HuH-7 (cell line): ENCODE results near the gene CDHR1.
A peak's percentile ranks its signal among the peaks of the same experiment; 100 is the strongest.
"Not testable (repeated sequence)": the region's sequence is repeated elsewhere in the genome, so short reads cannot be mapped to it uniquely, and the experiment has no call there.

Experiments used
- DNase-seq: peaks from one replicate; pipeline ENCODE4 v3.0.0; 2011; ENCODE audit warnings: low spot score

The CDHR1 gene

DNA sequence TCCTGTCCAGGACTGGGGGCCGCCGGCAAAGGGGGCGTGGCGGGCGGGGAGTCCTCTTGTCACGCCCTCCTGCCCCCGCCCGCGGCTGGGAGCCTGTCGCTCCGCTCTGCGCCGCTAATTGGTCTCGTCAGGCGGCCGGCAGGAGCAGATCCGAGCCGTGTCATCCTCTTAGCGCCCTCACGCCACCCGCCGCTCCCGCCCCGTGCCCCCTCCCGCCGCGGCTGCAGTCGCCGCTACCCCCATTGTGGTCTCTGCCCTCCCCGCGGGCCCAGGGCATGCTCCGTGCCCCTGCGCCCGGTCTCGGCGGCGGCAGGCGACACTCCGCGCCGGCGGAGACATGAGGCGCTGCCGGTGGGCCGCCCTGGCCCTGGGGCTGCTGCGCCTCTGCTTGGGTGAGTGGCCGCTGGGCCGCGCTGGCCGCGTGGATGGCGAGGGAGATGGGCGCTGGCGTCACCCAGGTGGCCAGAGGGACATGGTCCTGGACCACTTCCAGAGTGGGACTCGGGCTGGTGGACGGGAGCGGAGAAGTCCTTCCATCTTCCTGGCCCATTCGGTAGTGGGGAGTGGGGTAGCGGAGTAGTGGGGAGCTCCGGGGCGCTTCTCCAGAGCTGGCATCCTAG is at the start of gene CDHR1:
Gene CDHR1 (plus strand): TSS at position 114 of the 620 bp plus-strand sequence. CDS start 224 bp downstream, at position 338.
- no peak for DNase-seq

- no peak for DNase-seq
Observed at GRCh38 chr10:84147347-84147746, 47.0 kb upstream of the CDHR1 start.

GRCh38 chr10:84148006-84148597 is 46.2 kb upstream of the CDHR1 start:
- DNase-seq, result peak; percentile 20

- no peak for DNase-seq
Observed at GRCh38 chr10:84149854-84150253, 44.5 kb upstream of the CDHR1 start.

DNA sequence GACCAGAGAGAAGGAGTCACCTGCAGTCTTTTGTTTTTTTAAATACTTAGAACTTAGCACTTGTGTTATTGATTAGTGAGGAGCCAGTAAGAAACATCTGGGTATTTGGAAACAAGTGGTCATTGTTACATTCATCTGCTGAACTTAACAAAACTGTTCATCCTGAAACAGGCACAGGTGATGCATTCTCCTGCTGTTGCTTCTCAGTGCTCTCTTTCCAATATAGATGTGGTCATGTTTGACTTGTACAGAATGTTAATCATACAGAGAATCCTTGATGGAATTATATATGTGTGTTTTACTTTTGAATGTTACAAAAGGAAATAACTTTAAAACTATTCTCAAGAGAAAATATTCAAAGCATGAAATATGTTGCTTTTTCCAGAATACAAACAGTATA is 41.6 kb upstream of the CDHR1 start:
- DNase-seq, result no peak

DNA sequence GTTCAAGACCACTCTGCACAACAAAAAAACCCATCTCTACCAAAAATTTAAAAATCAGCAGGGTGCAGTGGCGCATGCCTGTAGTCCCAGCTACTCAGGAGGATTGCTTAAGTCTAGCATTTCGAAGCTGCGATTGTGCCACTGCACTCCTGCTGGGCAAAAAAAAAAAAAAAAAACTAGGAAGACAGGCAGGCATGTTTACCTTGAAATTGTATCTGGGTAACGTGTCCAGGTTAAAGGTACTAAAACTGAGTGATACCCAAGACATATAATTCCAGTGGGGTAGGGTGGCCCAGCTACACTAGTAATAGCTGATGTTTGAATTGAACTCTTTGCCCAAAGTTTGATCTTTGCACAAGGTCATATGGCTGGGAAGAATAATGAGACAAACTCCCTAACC is 38.8 kb upstream of the CDHR1 start:
- DNase-seq, result no peak

GRCh38 chr10:84156009-84156408 is 38.3 kb upstream of the CDHR1 start:
- no peak for DNase-seq

GRCh38 chr10:84156768-84157167 is 37.6 kb upstream of the CDHR1 start:
- DNase-seq, result no peak

DNA sequence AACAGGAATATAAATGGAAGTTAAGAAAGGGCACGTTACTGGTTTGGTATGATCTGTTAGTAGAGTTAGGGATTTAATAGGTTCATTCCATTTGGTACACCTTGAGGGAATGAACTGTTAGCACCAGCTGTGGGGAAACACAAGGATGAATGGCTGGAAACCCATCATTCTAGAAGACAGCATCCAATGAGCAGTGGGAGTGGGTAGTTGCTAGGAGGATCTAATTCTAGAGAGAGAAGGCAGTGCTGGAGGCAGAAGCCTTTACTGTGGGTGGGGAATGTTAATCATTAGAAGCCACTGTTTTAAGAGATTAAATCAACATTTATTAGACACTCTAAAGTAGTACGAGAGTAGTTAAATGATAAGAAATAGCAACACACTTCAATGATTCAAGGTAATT is 36.3 kb upstream of the CDHR1 start:
- DNase-seq, result no peak

- DNase-seq, result no peak
Observed at GRCh38 chr10:84158550-84158949, 35.8 kb upstream of the CDHR1 start.

GRCh38 chr10:84159076-84159685 is 35.2 kb upstream of the CDHR1 start:
- DNase-seq, result no peak

- no peak for DNase-seq
Observed at GRCh38 chr10:84160663-84161362, 33.5 kb upstream of the CDHR1 start.

GRCh38 chr10:84163996-84164395 is 30.3 kb upstream of the CDHR1 start:
- DNase-seq, result no peak

GRCh38 chr10:84164442-84164841 is 29.9 kb upstream of the CDHR1 start:
- DNase-seq, result no peak

GRCh38 chr10:84166620-84167288 is 27.6 kb upstream of the CDHR1 start:
- DNase-seq, result no peak

DNA sequence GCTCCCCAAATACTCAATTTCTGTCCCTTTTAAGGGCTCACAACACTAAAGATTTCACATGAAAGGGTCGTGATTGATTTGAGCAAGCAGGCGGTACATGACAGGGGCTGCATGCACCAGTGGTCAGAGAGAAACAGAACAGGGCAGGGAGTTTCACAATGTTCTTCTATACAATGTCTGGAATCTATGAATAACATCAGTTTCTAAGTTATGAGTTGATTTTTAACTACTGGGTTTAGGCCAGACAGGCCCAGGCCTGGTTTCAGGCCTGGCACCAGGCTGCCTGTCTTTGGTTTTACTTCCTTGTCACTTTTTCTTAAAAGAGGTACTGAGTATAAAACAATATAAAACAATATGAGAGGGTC is 27.1 kb upstream of the CDHR1 start:
- not testable (repeated sequence) for DNase-seq

- DNase-seq, result not testable (repeated sequence)
Observed at GRCh38 chr10:84168382-84168781, 26.0 kb upstream of the CDHR1 start.

DNA sequence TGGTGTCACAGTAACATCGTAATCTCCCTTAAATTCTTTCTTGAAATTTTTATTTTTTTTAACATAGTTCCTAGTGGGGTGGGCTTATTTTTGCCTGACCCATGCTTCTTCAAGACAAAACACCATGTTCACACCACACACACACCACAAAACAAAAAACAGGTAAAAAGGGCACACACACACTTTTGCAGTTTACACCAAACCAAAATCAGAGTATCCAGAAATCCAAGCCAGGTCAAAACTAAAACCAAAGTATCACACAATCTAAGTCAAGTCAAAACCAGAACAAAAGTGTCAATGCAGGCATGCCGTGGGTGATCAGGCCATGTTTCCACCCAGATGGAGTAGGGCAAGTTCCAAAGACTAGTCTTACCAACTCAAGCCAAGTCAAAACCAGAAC is 23.1 kb upstream of the CDHR1 start:
- not testable (repeated sequence) for DNase-seq

DNA sequence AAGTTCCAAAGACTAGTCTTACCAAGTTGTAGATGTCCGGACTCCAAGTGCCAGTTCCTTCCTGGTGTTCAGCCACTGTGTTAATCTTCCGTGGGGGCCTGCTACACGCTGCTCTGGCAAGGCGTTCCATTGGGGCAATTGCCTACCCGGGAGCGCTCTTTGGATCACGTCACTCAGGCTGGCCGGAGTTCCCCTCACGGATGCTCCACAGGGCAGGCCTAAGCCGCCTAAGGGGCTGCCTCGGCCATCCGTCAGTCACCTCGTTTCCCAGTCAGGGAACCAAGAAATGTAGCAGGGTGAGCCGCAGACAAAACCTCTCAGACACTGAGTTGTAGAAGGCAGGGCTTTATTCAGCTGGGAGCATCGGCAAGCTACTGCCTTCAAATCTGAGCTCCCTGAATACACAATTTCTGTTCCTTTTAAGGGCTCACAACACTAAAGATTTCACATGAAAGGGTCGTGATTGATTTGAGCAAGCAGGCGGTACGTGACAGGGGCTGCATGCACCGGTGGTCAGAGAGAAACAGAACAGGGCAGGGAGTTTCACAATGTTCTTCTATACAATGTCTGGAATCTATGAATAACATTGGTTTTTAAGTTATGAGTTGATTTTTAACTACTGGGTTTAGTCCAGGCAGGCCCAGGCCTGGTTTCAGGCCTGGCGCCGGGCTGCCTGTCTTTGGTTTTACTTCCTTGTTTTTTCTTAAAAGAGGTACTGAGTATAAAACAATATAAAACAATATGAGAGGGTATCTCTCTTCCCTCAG is 22.5 kb upstream of the CDHR1 start:
- DNase-seq, result not testable (repeated sequence)

DNA sequence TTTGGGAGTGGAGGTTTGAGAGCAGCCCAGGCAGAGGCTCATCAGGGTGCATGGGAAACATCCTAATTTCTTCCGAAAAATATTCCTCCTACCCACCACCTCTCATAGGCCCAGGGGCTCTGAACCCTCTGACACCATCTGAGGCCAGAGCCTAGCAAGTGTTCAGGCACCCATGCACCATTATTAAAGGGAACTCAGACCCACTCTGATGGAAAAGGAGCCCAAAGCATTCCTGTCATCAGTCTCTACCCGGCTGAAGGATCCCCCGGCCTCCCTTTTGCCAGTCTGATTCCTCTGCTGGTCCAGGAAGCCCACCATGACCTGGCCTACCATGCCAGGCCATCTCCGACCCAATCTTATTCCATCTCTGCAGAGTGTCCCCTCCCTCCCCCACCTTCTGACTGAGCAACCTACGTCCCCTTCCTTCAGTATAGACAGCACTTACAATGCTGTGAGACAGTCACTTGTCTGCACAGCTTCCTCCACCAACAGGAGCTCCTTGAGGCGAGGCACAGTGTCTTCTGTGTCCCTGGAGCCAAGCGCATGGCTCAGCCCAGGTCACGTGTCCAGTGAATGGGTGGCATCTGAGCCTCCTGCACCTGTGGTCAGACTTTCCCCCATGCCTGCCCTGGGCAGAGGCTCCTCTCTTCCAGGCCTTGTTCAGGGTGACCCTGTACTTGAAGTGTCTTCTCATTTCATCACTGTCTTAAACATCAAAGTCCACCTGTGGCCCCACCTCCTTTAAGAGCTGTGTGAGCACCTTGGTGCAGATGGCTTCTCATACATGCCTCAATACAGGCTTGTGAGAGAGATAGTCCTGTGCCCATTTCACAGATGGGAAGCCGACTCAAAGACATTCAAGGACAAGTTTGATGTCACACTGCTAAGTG is 21.6 kb upstream of the CDHR1 start:
- DNase-seq, result no peak

DNA sequence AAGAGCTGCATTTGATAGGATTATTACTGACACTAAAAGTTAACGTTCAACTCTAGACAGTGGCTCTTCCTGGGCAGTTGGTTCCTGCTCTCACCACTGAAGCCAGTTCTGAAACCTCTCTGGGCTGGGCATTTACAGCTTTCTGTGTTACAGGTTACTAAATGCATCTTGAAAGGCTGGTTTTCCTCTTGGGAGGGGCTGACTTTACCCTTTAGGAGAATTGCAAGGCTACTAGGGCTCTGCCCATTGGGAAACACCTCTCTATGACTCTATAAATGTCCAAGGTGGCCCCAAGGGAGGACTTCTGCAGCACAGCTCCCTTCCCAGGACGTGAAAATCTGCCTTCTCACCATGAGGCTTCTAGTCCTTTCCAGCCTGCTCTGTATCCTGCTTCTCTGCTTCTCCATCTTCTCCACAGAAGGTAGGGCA is 20.8 kb upstream of the CDHR1 start, which contains the start of gene GPR15LG:
Gene GPR15LG (plus strand): TSS at position 301 of the 429 bp plus-strand sequence. CDS start 51 bp downstream, at position 352.
- no peak for DNase-seq
